ENCODE measurements around the gene CCDC85C. TPM values are rescaled to one million over a fixed set of nuclear protein-coding genes. Genes with fewer than 3 reads are reported as not detected.
A peak's percentile ranks its signal among the peaks of the same experiment; 100 is the strongest.

Gene CCDC85C
- total and polyA plus RNA-seq, 2 of the 4 experiments (the other 2 are of a cell fraction): 16.0 to 19.0 TPM

DNA sequence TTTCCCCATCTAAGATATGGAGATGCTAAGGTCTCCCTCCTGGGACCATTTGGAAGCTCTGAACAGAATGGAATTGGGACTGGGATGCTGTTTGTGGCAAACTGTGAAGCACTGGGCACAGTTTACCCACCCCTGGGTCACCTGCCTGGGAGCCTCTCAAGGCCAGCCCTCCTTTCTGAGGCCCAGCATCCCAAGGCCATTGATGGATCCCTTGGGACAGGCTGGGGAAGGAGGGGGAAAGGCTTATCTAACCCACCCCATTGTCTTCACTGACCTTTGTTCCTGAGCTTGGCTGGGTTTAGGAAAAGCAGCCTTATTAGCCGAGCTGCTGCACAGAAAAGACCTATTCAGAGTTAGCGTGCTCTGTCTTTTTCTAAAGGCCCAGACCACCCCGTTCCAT is 5.2 kb downstream of the CCDC85C start:
- Histone ChIP-seq H2BK120ac (ENCODE audit: low read depth, low read length) (no peak overlapping the region), H3K27me3 (ENCODE audit: control insufficient read depth, insufficient read depth, low read length) (no peaks in the 10 kb centered on the region), H2AK9ac (replicated peaks; ENCODE audit: low read depth, low read length, poor library complexity) (no peak overlapping the region), H3K79me1 (ENCODE audit: low read depth in 1 of 2, low read length in 2 of 2) (peaks cover 21 to 94% of the 10 kb centered on the region in 2 experiments), H3K4me1 (ENCODE audit: control insufficient read depth, insufficient read depth, low read length) (peaks cover 12% of the 10 kb centered on the region), H3K4ac (ENCODE audit: low read depth, low read length) (no peak overlapping the region), H2BK20ac (ENCODE audit: low read depth, low read length) (no peak overlapping the region), H3K14ac (replicated peaks; ENCODE audit: low read depth, low read length) (no peak overlapping the region), H3K27ac (ENCODE audit: insufficient read depth, low read length) (no peak overlapping the region), H2AFZ (replicated peaks; ENCODE audit: low read length, poor library complexity) (no peak overlapping the region), H3K9me1 (ENCODE audit: insufficient read depth, low read length) (peaks cover 30% of the 10 kb centered on the region), H3K36me3 (ENCODE audit: control insufficient read depth, insufficient read depth, low read length) (no peaks in the 10 kb centered on the region), H2BK5ac (ENCODE audit: low read depth, low read length, poor library complexity, severe bottlenecking) (no peak overlapping the region), H4K91ac (ENCODE audit: insufficient read depth, low read depth, low read length) (no peak overlapping the region), H4K5ac (ENCODE audit: low read depth, low read length) (no peak overlapping the region), H3K56ac (ENCODE audit: extremely low read depth, insufficient read depth, low read length) (no peak overlapping the region), H4K8ac (ENCODE audit: low read depth in 2 of 2, low read length in 2 of 2) (no peak overlapping the region), H3K4me3 (ENCODE audit: insufficient read depth, low read depth, low read length) (no peak overlapping the region), H2BK15ac (ENCODE audit: low read depth, low read length) (no peak overlapping the region), H3K18ac (ENCODE audit: low read depth, low read length) (no peak overlapping the region), H3K23ac (ENCODE audit: low read depth, low read length) (no peak overlapping the region), H4K20me1 (ENCODE audit: insufficient read depth, low read length) (peaks cover 61% of the 10 kb centered on the region), H2AK5ac (ENCODE audit: low read depth, low read length) (0 out of 2 replicates have a peak overlapping the region, but pooled peaks have one; percentile 2), H3K9me3 (ENCODE audit: control insufficient read depth, insufficient read depth, low read length) (no peaks in the 10 kb centered on the region), H3K9ac (ENCODE audit: low read depth, low read length) (no peak overlapping the region), H3K4me2 (ENCODE audit: low read depth, low read length) (no peak overlapping the region)
- ATAC-seq (ENCODE audit: low read depth) (no peak), DNase-seq (no peak)
- intact Hi-C loops (cut with micrococcal nuclease) (no loop called here), in situ Hi-C loops (cut with MboI; ENCODE audit: low sequenced_read_pairs) (no loop called here), dilution Hi-C loops (cut with HindIII; ENCODE audit: low sequenced_read_pairs, unreplicated experiment) (no loop called here)
- CTCF ChIA-PET: no interaction called here
- no peak for TF ChIP-seq RFX5 (IDR thresholded peaks at IDR 0.05; ENCODE audit: low read depth, low read length)
- TF ChIP-seq MAZ (IDR thresholded peaks at IDR 0.05; ENCODE audit: borderline replicate concordance, low read depth, low read length): no peak
- no peak for TF ChIP-seq RAD21 (IDR thresholded peaks at IDR 0.05; ENCODE audit: low read length)
- TF ChIP-seq BHLHE40 (IDR thresholded peaks at IDR 0.05; ENCODE audit: low read depth, low read length): no peak
- TF ChIP-seq FOS (IDR thresholded peaks at IDR 0.05; ENCODE audit: low read depth, low read length): no peak
- TF ChIP-seq, protein P1, sequence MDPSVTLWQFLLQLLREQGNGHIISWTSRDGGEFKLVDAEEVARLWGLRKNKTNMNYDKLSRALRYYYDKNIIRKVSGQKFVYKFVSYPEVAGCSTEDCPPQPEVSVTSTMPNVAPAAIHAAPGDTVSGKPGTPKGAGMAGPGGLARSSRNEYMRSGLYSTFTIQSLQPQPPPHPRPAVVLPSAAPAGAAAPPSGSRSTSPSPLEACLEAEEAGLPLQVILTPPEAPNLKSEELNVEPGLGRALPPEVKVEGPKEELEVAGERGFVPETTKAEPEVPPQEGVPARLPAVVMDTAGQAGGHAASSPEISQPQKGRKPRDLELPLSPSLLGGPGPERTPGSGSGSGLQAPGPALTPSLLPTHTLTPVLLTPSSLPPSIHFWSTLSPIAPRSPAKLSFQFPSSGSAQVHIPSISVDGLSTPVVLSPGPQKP (IDR thresholded peaks at IDR 0.05; ENCODE audit: borderline replicate concordance, low read depth, low read length): no peak
- TF ChIP-seq CHD1 (IDR thresholded peaks at IDR 0.05; ENCODE audit: low read depth, low read length): no peak
- TF ChIP-seq RCOR1 (IDR thresholded peaks at IDR 0.05; ENCODE audit: insufficient replicate concordance, low read length): no peak
- TF ChIP-seq, protein P2, sequence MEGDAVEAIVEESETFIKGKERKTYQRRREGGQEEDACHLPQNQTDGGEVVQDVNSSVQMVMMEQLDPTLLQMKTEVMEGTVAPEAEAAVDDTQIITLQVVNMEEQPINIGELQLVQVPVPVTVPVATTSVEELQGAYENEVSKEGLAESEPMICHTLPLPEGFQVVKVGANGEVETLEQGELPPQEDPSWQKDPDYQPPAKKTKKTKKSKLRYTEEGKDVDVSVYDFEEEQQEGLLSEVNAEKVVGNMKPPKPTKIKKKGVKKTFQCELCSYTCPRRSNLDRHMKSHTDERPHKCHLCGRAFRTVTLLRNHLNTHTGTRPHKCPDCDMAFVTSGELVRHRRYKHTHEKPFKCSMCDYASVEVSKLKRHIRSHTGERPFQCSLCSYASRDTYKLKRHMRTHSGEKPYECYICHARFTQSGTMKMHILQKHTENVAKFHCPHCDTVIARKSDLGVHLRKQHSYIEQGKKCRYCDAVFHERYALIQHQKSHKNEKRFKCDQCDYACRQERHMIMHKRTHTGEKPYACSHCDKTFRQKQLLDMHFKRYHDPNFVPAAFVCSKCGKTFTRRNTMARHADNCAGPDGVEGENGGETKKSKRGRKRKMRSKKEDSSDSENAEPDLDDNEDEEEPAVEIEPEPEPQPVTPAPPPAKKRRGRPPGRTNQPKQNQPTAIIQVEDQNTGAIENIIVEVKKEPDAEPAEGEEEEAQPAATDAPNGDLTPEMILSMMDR (conservative IDR thresholded peaks at IDR 0.05; ENCODE audit: low read depth, low read length): no peak
- no peak for TF ChIP-seq MAFK (IDR thresholded peaks at IDR 0.05; ENCODE audit: low read depth, low read length)
- no peak for TF ChIP-seq CEBPB (IDR thresholded peaks at IDR 0.05; ENCODE audit: low read depth, low read length)
- no peak for TF ChIP-seq SMC3 (IDR thresholded peaks at IDR 0.05; ENCODE audit: low read depth, low read length)
- TF ChIP-seq NFE2L2 (IDR thresholded peaks at IDR 0.05; ENCODE audit: low read depth, low read length): no peak
- TF ChIP-seq, protein P3, sequence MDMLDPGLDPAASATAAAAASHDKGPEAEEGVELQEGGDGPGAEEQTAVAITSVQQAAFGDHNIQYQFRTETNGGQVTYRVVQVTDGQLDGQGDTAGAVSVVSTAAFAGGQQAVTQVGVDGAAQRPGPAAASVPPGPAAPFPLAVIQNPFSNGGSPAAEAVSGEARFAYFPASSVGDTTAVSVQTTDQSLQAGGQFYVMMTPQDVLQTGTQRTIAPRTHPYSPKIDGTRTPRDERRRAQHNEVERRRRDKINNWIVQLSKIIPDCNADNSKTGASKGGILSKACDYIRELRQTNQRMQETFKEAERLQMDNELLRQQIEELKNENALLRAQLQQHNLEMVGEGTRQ (IDR thresholded peaks at IDR 0.05; ENCODE audit: low read depth, low read length): no peak
- no peak for TF ChIP-seq MXI1 (IDR thresholded peaks at IDR 0.05; ENCODE audit: borderline replicate concordance, low read depth, low read length)
- TF ChIP-seq POLR2A (IDR thresholded peaks at IDR 0.05; ENCODE audit: low read depth, low read length): no peak
- no CpG with 5 or more reads among the region's 3 CpGs for WGBS, 2 experiments (ENCODE audit: extremely low coverage in 2 of 2, insufficient read length in 1 of 2)
- BruUV-seq (replicated peaks): no TSS peak
- POLR2A ChIA-PET (ENCODE audit: unreplicated experiment): no interaction called here
